WTC11 (cell line): Measurements from ENCODE around the gene CALHM5. TPM values are rescaled to one million over a fixed set of nuclear protein-coding genes. Genes with fewer than 3 reads are reported as not detected.

Experiments
- total RNA-seq: library from RNA; stranded (reverse); gene quantifications from 3 replicates; pipeline ENCODE4 v1.2.3, GENCODE V29; 2021

The CALHM5 gene
- total RNA-seq, 1 experiment from 2014 or later, result 0.09 TPM

Other genes with a start within 250 kb of the CALHM5 start
- 62.4 to 68.6 TPM (median 64.3 TPM) in 3 replicates for gene TSPYL1, start 231.7 kb upstream of the CALHM5 start, total RNA-seq
- 66.3 to 78.3 TPM (median 71.2 TPM) in 3 replicates for gene DSE, start 140.7 kb upstream of the CALHM5 start, total RNA-seq
- 0.21 to 1.4 TPM (median 0.44 TPM) in 3 replicates for gene CALHM6, start 50.3 kb upstream of the CALHM5 start, total RNA-seq
- not detected in 3 replicates for gene TRAPPC3L, start 34.0 kb downstream of the CALHM5 start, total RNA-seq
- not detected in 3 replicates for gene CALHM4, start 42.1 kb downstream of the CALHM5 start, total RNA-seq
- gene RWDD1, start 59.9 kb downstream of the CALHM5 start, total RNA-seq, result 26.2 to 33.8 TPM (median 28.3 TPM) in 3 replicates
- gene RSPH4A, start 104.8 kb downstream of the CALHM5 start, total RNA-seq, result 0.34 to 0.57 TPM (median 0.34 TPM) in 3 replicates
- gene ZUP1, start 157.1 kb downstream of the CALHM5 start, total RNA-seq, result 15.5 to 19.4 TPM (median 16.9 TPM) in 3 replicates
- 10.0 to 12.7 TPM (median 12.2 TPM) in 3 replicates for gene KPNA5, start 169.6 kb downstream of the CALHM5 start, total RNA-seq